GM20431 (cell line): ENCODE measurements around the gene SERPINA4.

Experiments used
- in situ Hi-C: fragments of 300-500 bp; cut with MseI, MboI; formaldehyde crosslinking; loops from one replicate; pipeline ENCODE4 v1.15.0; 2020; ENCODE audit warnings: low sequenced_read_pairs; ENCODE audit not compliant: unreplicated experiment

SERPINA4 gene, protein sequence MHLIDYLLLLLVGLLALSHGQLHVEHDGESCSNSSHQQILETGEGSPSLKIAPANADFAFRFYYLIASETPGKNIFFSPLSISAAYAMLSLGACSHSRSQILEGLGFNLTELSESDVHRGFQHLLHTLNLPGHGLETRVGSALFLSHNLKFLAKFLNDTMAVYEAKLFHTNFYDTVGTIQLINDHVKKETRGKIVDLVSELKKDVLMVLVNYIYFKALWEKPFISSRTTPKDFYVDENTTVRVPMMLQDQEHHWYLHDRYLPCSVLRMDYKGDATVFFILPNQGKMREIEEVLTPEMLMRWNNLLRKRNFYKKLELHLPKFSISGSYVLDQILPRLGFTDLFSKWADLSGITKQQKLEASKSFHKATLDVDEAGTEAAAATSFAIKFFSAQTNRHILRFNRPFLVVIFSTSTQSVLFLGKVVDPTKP

DNA sequence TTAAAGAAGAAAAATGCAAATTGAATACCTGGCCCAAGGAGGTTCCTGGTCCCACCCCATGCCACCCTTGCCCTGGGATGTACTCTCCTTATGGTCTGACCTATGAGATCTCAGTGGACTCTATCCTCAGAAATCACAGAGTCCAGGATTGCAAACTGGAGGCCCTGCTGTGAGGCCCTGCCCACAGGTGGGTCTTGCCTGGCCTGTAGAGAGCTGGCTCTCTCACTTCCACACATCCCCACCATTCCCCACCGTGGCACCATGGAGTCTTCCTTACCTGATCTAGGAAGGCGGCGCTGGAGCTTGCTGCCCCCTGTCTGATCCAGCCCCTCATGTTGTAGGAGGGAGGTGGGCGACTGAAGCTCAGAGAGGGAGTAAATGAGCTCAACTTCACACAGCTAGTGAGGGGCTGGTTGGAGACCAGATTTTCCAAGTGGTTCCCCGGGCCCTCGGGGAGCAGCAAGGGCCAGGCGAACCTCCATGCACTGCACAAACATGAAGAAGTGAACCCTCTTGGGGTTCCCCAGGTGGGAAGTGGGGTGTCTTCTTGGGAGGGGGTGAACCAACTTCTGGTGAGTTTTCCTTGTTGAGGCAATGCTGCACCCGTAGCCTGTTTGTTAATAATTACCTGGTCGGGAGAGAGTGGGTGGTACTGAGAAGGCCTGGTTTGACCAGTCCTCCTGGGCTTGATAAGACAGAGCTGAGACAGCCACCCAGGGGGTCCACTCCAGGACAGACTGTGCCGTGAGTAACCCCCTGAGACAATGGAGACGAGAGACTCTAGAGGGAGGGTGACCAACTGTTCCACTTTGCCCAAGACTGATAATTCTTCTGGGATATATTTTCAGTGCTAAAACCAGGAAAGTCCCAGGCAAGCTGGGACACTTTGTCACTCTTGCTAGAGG, at the start of gene SERPINA4:
SERPINA4 (plus strand) TSS at position 692 of the 905 bp plus-strand sequence. CDS start 2,041 bp downstream, outside the sequence.
- in situ Hi-C loops: no loop called here

DNA sequence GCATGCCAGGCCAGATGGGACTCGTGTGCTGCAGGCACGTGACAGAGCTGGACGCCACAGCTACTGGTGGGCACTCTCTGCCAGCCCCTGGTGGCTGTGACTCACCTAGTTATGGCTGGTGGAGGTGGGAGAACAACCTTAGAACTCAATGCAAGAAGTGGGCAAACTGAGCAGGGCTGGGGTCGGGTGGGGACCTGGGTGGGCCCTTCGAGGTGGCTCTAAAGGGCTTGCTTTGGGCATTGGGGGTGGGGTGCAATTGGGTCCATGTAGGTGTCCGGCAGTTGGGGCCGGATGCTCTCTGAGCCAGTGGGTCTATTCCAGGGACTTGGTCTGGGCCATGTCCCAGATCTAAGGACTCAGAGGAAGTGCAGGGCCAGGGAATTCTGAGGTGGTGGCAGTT, 46.9 kb upstream of the SERPINA4 start:
- in situ Hi-C loops: no loop called here

DNA sequence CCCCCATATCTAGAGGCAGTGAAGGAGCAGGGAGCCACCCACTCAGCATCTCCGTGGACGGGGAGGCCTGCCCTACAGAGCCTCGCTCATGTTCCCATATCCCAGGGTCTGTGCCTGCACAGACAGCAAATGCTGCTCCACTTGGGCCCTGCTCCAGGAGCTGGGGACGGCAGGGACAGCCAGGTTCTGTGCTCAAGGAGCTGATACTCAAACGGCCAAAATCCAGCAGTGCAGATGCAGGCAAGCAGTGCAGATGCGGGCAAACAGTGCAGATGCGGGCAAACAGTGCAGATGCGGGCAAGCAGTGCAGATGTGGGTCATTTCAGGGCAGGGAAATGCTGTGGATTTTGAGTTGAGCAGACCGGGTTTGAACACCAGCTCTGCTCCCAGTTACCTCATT, 45.8 kb upstream of the SERPINA4 start:
- in situ Hi-C loops: no loop called here

DNA sequence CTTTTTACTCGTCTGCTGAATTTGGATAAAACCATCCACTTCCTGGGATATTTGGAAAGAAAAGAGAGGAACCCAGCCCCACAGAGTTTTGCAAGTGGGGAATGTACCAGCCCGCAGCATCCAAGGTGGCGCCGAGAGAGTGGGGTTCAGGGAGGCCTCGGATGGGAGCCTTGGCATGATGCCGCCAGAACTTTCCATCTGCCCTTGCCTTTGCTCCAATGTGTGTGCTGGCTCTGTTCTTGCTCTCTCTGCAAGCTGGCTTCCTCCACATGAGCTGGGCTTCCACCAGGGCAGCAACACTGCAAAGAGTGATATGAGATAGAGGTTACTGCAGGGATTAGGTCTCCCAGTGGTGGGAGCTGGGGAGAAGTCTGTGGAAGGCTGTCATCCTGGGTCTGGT, 45.4 kb upstream of the SERPINA4 start:
- in situ Hi-C loops: no loop called here

DNA sequence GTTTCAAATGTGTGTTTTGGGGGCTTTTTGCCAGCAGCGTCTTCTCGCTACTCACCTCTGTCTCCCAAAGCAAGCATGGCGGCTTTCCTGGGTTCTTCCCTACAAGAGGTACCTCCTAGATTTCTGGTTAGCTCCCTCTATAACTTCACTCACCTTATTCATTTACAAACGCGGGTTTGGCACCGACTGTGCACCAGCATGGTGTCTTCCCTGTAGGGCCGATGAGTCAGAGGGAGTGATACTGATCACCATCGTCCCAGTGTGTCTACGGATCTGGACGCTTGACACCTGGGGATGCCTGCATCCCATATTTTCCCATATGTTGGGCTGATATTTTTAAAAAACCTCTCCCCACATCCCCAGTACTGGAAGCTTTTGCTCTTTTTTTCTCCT, 44.0 kb upstream of the SERPINA4 start:
- in situ Hi-C loops: no loop called here

DNA sequence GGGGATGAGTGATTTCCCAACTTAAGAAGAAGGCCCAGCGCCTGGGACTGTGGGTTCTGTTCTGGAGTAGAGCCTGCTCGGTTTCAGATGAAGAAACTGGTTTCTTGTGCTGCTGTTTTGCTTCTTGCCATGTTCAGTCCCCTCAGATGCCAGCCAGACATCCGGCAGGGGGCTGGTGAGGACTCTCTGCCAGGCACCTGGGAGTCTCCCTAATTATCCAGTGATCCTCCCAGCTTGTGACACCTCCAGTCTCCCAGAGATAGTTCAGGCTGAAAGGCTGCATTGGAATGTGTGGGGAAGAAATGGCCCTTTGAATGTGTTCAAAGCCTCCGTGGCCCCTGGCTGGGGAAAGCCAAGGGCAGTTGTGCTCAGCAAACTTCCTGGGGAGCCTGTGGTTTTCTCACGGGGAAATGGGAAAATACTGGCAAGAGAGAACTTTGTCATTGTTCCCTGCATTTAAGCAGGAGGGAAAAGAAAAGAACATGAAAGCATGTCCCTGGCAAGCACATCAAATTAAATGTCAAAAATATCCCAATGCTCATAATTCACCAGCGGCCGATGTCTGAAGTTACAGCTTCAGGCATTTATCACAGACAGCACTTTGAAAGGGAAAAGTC, 43.5 kb upstream of the SERPINA4 start:
- in situ Hi-C loops: no loop called here

DNA sequence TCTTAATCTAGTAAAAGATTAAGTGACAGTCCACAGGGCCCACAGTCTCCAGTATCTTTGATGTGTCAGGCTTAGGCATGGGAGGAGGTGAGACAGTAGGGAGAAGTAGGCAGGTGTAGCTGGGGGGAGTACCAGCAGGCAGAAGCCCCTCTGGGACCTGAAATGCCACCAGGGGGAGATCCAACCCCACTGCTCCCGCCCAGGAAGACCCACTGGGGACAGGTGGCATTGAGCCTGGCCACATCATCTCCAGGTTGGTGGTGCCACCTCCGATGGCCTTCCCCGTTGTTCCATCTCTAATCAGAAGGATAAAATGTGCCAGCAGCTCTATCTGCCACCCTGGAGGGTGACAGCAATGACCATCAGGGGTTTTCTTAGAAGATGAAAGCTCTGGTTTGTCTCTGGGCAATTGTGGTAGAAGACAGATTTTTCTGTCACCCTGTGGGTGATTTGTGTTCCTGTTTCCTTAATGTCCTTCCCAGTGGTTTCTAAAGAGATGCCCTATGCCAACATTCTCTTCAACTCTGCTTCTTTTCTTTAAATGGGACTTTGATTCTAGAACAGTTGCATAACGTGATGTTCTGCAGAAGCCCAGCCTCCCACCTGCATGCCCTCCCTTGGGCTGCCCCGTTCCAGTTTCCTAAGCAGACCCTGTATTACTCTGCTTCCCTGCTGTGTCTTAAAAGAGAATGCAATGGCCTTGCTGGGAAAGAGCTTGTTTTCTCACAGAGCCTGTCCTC, 39.7 kb upstream of the SERPINA4 start:
- in situ Hi-C loops: no loop called here

DNA sequence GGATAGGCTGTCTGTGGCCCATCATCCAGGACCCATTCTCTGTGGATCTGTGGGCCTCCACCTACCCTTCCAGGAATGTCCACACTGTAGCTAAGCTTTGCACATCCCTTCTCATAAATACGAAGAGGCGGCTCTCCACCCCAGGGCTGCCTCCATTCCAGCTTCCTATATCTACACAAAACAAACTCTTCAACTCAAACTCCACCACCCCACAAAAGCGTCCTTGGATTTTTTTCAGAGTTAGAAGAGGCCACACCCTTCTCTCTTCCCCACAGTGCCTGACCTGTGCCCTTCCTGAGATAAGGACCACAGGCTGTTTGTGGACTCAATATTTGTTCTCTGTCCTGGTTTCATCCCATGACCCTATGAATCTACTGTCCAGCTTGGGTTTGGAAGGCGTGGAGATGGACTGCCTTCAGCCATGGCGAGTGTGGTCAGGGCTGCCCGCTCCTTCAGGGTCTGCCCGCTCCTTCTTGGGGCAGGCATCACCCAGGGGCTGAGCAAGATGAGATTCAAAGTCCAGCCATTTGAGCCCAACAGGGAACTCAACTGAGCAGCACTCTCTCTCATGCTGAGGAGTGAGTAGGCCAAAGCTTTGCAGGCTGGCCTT, 39.0 kb upstream of the SERPINA4 start:
- in situ Hi-C loops: no loop called here

DNA sequence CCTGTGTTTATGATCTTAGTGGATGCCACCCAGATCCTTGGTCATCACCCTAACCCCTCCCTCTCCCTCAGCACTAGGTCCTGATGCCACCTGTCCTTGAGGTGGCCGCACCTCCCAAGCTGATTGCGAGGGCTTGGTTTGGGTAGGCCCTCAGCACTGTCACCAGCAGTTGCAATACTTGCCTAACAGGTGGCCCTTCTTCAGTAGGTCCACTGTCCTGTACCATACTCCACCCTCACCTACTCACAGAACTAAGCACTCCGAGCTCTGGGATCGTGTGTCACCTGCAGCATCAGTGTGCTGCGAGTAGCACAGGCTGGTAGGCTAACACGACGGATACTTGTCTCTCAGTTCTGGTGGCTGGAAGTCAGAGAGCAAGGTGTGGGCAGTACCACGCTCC, 38.0 kb upstream of the SERPINA4 start:
- in situ Hi-C loops: no loop called here

DNA sequence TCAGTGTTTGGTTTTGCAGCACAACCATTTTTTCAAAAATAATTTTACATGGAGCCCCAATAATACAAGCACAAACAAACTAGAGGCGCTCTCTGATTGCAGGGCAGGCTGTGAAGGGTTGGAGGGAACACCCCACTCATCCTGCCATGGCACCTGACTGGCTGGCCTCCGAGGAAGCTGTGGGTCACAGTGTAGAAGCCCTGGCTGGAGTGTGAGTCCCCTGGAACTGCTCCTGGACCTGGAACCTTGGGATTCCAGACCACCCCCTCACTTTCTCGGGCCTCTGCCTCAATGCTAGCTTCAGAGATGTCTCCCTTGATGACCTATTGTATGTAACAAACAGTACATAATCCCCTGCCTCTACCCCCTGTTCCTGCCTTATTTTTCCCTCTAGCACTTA, 37.1 kb upstream of the SERPINA4 start:
- in situ Hi-C loops: no loop called here

DNA sequence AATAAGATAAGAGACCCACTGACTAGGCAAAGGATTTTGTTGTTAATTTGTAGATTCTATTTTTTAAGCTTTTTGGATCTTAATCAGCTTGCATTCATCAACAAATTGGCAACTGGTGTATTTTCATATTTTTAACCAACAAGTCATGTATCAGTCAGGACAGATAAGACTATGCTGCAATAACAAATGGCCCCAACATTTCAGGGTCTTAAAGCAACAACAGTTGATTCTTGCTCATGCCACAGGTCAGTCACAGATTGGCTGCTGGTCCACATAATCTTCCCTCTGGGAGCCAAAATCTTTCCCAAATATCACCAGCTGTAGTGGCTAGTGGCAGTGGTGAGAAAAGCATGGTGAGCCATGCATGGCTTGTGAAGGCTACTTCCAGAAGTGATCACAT, 30.1 kb upstream of the SERPINA4 start:
- in situ Hi-C loops: no loop called here

DNA sequence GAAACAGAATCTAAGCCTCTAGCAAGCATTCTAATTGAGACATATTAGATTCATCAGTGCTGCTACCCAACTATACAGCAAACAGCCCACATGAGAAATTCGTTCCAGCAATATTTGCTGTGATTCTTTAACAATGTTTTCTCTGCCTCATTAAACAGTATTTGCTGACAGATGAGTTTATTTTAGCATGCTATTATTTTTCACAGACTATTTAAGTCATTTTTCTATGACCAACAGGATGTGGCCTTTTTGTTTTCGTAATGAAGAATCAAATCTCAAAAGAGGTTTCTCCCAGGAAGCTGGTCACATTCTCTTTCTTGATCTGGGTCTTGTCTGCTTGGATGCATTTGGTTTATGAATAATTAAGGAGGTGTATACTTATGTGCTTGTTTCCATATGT, 28.8 kb upstream of the SERPINA4 start:
- in situ Hi-C loops: no loop called here

DNA sequence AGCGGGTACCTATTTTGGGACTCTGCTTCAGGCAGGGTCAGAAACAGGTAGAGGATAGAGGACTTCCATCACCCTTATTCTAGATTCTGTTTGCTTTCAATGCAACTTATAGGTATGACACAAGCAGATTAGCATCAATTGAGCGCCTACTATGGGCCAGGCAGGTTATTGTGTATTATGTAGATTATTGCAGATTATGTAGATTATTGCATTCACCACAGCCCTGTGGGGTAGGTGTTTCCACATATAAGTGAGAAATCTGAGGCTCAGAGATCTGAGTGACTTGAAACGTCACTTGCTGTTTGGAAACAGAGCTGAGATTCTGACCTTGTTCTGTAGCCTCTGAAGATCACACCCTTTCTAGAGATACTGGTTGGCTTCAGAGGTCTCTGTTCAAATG, 25.7 kb upstream of the SERPINA4 start:
- in situ Hi-C loops: no loop called here

DNA sequence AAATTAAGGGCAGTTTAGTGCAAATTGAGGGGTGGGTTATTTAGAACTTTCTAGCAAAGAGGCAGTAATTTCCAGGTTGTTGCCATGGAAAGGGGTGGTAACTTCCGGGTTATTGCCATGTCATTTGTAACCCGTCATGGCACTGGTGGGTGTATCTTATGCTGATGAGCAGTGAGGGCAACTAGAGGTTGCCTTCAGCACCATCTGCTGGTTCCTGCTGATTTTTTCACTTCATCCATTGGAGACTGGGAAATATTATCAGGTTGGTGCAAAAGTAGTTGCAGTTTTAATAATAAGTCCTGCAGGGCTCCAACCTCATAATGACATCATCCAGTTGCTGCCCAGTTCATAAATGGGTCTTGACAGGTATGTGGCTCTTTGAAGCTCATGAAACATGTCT, 24.4 kb upstream of the SERPINA4 start:
- in situ Hi-C loops: no loop called here

DNA sequence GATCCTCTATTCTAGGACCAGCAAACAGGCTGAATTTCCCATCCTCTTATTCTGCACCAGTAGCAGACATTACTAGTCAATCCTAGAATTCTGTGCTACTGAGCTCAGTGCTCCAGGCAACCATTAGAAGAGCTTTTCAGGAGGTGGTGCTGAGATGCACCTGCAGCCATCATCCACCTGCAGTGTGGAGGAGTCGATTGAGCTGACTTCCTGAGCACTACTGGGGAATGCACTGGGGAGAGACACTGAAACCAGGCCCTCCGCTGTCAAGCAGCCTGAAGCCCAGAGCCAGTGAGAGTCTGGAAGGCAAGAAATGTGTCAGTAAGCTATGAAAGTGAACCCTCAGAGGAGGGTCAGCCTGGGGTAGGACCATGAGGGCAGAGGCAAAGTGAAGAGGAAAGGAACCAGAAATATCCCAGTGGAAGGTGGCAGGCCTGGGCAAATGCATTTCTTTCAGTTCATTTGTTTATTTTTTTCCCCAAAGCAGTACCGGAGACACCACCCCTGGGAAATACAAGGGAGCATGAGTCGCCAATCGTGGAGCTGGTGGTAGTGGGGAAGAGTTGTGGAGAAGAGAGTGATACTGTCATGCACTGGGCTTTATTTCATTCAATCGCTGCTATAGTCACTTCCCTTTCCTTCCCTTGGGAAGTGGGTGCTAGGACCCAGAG, 23.0 kb upstream of the SERPINA4 start:
- in situ Hi-C loops: no loop called here

DNA sequence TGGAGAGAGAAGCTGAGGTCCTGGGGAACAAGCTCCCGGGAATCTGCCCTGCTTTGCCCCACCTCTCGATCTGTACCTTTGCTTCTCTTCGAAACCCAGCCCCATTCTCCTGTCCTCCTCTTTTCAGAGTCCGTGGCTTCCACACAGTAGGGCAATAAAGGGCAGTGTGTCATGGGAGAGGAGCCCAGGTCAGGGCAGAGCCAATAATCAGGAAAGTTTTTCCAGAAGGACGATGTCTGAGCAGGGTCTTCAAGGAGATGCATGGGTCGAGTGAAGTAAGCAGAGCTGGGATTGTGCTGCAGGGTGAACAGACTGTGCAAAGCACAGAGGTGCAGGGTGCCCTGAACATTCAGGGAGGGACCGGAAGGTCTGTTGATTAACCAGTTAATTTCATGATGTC, 22.1 kb upstream of the SERPINA4 start:
- in situ Hi-C loops: no loop called here

DNA sequence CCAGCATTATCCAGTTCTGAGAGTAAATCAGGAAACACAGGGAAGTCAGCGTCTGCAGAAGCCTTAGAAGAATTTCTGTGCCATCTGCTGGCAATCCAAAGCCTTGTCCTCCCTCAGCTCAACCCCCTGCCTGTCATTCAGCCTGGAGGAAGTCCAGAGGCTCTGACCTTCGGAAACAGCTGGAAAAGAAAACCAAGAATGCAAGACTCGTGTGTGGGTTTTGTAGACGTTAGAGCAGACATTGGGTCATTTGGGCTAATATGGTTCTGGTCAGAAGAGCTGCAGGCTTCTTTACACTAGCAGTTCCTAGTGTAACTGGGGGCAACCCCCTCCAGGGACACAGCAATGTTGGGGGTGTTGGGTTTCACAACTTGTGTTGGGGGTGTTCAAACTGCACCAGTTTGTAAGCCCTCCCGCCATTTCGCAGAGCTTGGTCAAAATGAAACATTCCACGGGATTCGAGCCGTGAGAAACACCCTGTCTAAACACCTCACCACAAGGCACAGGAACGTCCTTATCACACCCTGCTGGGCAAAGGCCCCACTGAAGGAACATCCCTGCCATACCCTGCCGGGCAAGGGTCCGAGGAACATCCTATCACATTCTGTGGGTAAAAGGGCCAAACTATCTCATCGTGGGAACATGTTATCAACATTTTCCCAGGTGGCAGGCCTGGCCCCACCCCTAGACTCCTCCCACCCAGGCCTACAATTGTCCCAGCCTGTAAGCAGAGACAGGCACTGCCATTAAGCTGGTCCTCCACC, 21.0 kb upstream of the SERPINA4 start:
- in situ Hi-C loops: no loop called here

DNA sequence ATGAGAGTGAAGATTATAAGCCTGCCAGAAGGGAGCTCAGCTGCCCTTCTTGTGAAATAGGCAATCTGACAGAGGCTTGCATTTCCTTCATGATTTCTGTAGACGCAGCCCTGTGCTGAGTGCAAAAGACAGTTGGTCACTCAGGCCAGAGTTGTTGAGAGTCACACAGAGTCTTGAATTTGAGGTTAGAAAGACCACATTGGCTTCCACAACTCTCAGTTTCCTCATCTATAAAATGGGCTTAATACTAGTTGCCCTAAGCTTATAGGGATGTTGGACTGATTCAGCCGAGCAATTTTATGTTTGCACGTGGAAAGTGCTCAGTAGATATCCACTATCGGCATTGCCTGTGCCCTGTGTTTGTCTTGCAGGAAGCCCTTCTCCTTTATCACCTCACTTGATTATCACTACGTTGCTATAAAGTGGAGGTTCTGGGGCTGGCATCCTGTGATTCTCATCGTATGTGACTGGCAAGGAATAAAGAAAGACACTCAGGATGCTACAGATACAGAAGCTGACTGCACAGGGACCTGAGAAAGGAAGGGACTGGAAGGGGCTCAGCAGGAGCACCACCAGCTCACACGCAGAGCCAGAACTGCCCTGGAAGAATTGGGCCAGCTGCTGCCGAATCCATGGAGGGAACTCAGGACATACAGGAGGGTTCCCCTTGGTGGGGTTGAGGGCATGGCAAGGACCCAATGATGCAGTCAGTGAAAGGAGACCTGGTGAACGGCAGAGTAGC, 19.8 kb upstream of the SERPINA4 start:
- in situ Hi-C loops: no loop called here
